Ovary (tissue), 3 donors: Measurements from ENCODE around the gene CDC37.

Experiments used
- CTCF ChIP-seq, 3 donors: fragments of 450-650 bp in 2 of 3; fragments of 200-600 bp in 1 of 3; IDR thresholded peaks; one replicate each; pipeline versions ENCODE4 v1.5.1 to v1.8.0; 2016 to 2022; ENCODE audit warnings: antibody characterized with exemption in 3 of 3, mild to moderate bottlenecking in 1 of 3
- POLR2A ChIP-seq: fragments of 450-650 bp; IDR thresholded peaks from one replicate; pipeline ENCODE4 v1.6.1; 2017; ENCODE audit warnings: antibody characterized with exemption, mild to moderate bottlenecking, moderate library complexity
- donor health status: DM: no; HTN: no; CAD: no.

GRCh38 chr19:10380313-10381102 lies 22.8 kb downstream of the CDC37 start, which contains the start of gene TYK2:
- TF ChIP-seq CTCF (IDR thresholded peaks at IDR 0.05) (no peak), POLR2A (peak; percentile 35)
